ENCODE measurements around the gene PLEKHN1.

Gene PLEKHN1

DNA sequence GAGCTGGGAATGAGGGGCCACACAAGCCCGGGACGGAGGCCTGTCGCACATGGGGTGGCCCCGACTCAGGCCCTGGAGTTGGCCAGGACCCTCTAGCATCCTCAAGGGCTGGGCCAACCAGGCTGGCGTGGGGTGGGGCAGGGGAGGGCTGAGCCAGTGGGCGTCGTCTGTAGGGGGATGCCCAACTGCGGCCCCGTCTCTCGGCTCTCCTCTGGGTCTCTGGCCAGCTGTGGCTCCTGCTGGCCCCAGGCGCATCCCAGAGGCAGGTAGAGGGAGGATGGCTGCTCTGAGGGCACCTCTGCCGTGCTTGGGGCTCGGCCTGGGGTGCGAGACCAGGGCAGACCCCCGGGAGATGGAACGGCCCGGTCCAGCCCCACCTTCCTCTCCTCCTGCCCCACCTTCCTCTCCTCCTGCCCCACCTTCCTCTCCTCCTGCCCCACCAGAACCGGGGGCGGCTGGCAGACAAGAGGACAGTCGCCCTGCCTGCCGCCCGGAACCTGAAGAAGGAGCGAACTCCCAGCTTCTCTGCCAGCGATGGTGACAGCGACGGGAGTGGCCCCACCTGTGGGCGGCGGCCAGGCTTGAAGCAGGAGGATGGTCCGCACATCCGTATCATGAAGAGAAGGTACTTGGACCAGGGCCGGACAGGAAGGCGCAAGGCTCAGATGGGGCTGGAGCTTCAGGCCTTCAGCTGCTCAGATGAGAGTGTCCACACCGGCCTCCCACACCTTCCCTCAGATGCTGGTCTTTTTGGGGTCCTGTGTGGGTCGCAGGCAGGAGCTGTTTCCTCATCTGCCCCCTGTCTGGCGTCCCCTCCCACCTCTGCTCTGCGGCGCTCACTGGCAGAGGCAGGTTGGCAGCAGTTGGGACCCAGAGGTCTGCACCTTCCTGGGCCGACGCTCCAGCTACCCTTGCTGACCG is 36.3 kb upstream of the PLEKHN1 start:
- no peak for DNase-seq

DNA sequence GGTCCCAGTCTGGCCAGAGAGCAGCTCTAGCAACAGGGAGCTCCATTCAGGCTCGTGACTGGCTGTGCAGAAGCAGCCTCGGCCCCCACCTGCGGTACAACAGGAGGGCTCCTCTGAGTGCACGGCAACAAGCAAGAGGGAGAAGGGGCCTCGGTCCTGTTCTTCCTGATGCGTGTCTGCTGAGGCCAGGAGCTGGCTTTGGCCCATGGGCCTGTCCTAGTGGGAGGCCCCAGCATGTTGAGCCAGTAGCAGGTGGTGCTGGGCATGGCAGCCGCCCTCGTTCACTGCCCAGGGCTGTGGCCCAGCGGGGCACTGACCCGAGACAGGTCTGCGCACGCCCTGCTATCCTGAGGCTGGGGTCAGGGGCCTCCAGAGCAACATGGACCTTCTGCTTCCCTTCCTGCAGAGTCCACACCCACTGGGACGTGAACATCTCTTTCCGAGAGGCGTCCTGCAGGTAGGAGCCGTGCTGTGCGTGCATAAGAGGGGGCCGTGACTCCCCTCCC is 35.6 kb upstream of the PLEKHN1 start:
- no peak for DNase-seq

DNA sequence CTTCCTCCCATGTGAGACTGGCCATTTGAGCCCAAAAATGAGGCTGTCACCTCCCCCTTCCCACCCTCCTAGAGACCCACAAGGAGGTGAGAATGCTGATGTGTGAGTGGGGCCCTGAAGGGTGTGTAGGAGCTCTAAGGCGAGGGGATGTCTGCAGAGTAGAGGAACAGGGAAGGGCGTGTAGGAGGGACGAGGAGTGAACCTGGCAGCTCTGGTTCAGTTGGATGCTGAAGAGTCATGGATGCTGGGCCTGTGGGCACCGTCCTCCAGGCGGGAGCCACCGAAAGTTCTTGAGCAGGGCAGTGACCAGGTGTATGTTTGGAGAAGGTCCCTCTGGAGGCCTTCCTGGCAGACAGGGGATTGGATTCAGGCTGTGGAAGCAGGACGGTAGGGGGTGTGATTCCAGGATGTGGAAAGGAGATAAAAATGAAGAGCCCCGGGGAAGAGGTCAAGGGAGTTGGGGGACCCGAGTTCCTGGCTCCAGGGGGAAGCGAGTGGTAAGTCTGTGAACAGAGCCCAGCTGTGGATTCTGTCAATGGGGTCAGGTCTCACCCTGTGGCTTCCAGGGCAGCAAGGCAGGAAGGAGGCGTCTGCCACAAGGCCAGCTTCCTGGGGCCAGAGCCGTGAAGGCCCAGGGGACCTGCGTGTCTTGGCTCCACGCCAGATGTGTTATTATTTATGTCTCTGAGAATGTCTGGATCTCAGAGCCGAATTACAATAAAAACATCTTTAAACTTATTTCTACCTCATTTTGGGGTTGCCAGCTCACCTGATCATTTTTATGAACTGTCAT is 34.7 kb upstream of the PLEKHN1 start:
- no peak for DNase-seq

DNA sequence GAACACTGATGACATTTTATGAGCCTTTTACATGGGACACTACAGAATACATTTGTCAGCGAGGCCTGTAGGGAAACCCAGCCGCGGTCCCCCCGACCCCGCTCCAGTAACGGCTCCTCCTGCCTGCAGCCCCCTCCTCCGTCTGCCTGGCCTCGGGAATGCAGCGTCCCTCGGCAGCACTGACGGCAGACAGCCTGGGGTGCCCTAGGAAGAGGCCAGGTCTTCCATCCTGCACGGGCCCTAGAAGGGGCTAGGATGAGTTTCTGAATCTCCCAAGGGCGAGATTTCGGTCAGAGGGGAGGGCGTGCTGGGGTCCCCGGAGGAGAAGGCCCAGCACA is 34.1 kb upstream of the PLEKHN1 start:
- DNase-seq: no peak

DNA sequence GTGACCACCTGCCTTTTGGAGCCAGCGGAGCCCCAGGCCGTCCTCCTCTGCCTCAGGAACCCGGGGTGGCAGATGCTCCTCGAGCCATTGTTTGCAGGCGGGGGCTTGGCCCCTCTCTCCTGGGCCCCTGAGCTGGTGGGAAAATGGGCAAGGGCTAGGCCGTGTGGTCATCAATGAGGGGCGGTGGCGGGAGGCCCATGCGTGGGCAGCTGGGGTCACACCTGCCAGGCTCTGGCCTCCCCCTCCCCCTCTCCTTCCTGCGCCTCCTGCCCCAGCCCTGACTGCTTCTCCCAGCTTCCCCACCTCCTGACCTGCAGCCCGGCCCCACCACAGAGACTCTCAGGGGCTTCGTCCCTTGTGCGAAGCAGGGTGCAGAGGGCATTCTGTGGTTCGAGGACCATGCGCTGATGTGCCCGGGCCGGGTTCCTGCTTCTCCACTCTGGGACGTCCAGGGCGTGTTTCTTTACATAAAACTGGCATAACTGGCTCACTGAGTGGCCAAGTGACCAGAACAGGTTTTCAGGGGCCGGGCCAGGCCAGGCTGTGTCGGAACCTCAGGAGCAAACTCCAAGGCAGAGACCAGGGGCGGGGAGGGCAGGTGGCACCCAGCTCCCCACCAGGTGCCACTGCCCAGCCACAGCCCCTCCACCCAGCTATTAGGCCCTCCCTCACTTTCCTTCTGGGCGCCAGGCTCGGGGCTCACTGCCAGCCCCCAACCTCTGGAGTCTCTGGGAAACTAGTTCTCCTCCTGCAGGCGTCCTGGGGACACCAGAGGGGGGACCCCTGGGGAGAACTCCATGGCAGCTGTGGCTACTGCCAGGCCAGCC is 33.3 kb upstream of the PLEKHN1 start:
- no peak for DNase-seq

DNA sequence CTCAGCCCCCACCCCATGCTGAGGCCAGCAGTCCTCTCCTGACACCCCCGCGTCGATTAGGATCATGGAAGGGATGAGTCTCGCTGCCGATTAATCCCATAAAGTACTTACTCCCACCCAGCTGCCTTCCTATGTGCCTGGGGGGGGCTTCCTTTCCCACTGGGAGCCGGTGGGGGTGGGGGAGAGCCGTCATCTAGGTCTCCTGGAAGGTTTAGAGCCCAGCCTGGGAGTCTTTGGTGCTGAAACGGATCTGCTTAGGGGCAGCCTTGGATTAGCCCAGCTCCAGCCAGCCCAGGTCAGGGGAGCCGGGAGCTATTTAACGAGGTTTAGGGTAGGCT is 32.7 kb upstream of the PLEKHN1 start:
- DNase-seq: no peak

DNA sequence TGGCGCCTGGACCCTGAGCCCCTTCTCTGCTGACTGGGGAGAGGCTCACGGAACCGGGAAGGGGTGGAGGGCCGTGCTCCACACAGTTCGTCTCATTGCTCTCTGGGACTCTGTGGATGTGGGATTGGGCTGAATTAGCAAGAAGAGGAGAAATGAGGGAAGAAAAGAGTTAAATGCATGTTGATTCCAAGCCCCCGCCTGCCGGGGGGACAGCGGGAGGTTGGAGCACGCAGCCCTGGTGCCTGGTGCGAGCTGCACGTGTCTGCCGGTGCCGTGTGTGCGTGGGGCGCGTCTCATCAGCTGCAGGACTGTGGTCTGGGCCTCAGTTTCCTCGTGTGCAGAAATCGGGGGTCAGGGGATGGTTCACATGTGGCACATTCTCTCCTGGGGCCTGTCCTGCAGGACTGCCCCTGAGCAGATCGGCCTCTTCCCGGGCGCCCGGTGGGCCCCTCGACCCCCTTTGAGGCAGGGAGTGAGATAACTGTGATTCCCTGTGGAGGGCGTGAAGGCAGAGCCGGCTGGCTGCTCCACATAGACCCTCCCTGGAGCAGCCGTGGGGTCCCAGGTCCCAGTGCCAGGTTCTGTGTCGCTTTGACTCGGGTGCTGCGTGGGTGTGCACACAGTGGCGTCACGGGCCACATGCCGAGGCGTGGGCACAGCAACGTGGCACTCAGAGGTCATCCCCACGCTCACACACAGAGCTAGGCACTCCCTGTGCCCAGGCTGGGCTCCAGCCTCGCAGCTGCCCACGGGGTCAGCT is 31.1 kb upstream of the PLEKHN1 start:
- no peak for DNase-seq

DNA sequence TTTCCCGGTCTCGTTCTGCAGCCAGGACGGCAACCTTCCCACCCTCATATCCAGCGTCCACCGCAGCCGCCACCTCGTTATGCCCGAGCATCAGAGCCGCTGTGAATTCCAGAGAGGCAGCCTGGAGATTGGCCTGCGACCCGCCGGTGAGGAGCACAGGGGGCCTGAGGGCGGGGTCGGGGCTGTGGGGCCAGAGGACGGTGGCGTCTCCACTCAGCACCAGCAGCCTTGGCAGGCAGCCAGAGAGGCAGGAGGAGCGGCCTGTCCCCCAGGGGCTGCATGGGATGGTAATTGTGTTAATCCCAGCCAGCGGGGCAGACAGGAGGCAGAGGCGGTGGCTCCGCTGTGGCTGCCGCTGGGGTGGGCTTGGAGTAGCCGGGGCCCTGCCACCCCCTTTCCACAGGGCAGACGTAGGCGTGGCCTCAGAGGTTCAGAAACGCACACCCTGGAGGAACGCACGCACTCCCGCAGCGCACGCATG is 30.5 kb upstream of the PLEKHN1 start:
- DNase-seq: no peak

DNA sequence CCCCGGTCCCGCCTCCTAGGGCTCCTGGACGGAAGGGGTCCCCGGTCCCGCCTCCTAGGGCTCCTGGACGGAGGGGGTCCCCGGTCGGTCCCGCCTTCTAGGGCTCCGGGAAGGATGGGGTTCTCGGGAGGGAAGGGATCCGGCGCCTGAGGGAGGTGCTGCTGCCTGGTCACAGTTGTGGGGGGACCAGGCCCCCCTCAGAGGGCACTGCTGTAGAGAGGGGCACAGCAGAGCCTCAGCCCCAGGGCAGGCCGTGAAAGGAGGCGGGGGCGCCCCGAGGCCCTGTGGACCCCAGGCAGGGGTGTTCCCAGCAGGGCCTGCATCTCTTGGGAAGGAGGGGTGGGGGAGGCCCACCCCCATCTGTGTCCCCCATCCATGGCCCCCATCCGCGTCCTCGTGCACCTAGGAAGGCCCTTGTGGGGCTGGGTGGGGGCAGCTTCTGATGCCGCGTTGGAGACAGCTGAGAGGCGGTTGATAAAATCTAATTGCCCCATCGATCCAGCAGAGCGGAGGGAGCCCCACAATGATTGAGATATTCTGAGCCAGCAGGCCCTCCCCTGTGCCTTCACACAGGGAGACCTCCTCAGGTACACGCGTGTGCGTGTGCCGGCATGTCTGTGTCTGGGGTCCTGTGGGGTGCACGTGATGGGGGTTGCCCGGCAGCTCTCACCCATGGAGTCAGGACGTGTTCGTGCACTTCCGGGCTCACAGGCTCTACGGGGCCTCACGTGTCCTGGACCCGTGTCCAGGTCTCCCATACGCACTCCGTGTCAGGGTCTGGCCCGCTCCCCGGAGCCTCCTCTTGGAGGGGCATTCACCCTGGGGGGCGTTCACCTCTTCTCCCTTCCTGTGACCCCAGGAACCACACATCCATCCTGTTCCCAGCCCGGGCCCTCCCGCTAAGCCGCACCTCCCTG is 29.7 kb upstream of the PLEKHN1 start:
- no peak for DNase-seq

DNA sequence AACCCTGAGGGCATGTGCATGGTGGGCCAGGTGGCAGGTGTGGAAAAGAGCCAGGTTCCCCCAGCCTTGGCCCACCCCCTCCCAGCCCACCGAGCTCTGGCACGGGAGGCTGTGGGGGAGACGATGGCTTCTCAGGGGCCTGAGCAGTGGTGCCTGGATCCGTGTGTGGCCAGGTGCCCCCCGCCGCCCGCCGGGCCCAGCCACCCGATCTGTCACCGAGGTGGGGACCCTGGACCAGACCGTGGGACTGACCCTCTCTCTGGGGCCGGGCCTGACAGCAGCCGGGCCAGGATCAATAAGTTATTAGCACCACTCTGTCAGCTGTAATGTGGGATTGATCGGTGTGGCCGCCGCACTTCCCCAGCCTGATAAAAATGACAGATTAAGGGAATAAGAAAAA is 28.8 kb upstream of the PLEKHN1 start:
- no peak for DNase-seq

DNA sequence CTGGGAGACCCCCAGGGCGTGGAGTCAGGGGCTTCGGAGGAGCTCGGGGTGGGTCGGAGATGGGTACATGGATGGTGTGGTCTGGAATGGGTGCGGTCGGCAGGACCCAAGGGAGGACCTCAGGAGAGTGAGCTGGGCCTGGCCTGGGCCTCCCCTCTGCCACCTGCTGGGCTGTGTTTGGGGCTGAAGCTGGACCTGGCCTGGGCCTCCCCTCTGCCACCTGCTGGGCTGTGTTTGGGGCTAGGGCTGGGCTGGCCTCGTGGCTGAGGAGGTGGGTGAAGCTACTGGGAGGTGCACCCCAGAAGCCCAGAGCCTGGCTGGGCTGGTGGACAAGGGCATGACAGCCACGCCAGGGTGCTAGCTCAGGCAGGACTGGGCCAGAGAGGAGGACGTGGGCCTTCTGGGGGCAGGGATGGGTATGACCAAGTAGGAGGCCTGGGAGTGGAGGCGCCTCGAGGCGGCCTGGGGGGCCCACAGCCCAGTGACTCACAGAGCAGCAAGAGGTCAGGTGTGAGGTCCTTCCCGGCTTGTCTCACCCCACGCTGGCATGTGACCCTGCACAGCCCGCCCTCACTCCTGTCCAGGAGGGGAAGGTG is 28.1 kb upstream of the PLEKHN1 start:
- DNase-seq: no peak

DNA sequence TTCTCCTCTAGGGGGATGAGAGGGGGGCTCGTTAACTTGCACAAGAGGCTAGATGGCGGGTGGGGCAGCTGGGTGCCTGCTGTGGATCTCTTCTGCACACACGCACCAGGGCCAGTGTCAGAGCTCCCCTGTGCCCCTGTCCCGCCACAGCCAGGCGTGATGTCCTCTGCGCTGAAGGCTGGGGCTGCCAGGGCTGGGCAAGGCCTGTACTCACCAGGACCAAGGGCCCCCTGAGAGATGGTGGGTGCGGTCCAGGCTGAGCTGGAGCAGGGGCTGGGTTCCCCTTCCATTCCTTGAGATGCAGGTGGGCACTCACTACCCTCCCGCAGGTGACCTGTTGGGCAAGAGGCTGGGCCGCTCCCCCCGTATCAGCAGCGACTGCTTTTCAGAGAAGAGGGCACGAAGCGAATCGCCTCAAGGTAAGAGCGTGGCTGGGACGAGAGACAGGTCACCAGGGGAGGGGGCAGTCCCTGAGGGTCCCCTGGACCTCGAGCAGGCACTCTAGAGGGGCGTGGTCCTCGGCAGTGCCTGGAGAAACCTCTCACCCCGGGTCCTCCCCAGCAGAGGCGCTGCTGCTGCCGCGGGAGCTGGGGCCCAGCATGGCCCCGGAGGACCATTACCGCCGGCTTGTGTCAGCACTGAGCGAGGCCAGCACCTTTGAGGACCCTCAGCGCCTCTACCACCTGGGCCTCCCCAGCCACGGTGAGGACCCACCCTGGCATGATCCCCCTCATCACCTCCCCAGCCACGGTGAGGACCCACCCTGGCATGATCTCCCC is 27.4 kb upstream of the PLEKHN1 start:
- no peak for DNase-seq

DNA sequence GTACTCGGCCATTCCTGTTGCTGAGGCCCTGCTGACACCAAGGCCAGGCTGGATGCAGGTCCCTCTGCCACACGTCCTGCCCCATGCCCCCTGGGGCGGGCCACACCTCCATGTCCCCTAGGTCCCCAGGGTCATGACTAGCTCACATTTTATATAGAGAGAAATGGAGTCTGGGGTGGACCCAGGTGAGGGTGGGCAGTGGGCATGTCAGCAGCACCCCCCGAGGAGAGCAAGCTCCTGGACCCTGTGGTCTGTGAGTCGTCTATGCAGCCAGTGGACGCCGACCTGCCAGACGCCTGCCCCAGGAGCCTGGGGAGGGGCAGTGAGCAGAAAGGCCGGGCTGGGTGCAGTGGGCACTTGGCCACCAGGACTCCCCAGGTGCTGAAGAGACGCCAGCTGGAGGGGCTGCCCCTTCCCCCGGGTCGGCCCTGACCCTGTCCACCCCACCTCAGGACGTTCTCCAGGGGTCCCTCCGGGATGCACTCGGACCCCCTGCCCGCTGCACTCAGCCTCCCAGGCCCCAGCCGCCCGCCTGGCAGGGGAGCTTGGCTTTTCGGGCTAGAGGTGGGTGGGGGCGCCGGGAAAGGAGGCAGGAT is 26.7 kb upstream of the PLEKHN1 start:
- no peak for DNase-seq

DNA sequence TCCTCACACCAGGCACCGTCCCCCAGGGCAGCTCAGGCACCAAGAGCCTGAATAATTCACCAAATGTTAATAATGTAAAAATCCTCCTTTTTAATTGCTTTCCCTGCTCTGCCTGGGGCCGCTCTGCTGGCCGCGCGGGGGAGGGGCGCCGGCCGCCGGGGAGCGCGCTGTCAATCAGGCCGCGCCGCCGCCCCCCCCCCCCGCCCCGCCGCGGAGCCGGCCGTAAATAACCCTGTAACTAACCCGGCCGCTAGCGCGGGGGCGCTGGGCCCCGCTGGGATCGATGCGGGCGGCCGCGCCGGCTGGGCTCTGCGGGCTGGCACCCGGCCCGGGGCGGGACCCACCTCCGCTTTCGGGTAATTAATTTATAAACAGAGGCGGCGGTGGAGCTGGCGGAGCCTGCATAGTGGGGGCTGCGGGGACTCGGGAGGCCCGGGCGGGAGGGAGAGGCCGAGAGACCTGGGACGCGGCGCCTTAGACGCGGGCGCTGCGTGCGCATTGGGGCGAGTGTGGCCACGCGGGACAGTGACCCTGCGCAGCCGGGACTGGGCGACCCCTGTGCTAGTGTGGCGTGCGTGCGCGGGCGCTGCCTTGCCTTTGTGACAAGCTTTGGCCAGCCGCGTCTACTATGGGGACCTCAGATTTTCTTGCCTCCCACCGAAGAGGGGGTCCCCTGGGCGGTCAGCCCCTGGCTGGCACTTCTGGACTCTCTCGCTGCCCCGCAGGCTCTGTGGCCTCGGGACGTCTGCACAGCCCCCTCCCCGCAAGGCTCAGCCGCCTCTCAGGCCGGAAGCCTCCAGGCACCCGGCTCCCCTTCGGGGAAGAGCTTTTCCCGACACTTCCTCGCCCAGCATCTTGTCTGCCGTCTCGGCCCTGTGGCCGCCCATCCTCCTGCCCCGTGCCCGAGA is 25.9 kb upstream of the PLEKHN1 start:
- DNase-seq: no peak

DNA sequence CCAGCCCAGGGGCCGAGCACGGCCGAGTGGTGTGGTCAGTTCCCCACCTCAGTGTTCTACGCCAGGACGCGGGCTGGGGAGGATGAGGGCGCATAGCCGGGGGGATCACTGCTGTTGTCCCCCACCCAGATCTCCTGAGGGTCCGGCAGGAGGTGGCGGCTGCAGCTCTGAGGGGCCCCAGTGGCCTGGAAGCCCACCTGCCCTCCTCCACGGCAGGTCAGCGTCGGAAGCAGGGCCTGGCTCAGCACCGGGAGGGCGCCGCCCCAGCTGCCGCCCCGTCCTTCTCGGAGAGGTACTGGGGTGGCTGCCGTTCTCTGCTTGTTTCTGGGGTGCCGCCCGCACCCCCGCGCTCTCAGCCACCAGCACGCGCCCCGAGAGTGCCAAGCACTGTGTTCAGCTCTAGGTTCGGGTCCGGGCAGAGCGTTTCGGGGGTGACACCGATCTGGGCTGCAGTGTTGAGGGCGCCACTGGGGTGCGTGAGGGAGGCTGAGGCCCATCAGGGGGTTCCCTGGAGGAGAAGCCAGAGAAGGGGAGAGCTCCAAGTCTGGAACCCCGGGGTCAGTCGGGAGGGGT is 25.2 kb upstream of the PLEKHN1 start:
- no peak for DNase-seq

DNA sequence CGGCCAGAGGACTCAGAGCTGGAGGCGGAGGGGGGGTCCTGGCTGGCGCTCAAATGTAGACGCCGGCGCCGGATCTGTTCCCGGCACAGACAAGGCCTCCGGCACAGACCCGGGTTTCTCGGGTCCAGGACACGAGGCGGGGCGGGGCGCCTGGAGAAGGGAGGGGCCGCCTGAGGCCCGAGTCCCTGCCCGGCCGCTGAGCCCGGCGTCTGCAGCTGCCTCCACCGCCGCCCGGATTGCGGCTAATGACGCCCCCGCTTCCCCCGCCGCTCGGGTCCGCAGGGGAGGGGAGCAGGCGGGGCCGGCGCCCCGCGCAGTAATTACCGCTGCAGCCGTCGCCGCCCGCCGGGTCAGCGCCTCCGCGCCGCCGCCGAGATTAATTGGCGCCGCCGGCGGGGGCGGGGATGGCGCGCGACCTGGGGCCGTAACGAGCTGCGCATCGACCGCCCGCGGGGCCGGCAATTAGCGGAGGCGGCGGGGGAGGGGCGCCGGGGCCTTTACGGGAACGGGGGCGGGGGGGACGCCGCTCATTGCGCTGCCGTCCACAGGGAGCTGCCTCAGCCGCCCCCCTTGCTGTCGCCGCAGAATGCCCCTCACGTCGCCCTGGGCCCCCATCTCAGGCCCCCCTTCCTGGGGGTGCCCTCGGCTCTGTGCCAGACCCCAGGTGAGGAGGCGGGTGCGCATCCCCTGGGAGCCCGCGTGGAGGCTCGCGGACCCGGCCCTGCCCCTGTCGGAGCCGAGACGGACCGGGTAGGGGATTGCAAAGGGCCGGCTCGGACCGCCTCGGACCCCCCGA is 24.5 kb upstream of the PLEKHN1 start:
- DNase-seq: peak in 1 of 2 donors; percentile 46

DNA sequence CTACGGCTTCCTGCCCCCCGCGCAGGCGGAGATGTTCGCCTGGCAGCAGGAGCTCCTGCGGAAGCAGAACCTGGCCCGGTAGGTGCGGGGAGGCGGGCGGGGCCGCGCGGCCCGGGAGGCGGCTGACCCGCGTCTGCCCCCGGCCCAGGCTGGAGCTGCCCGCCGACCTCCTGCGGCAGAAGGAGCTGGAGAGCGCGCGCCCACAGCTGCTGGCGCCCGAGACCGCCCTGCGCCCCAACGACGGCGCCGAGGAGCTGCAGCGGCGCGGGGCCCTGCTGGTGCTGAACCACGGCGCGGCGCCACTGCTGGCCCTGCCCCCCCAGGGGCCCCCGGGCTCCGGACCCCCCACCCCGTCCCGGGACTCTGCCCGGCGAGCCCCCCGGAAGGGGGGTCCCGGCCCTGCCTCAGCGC is 23.9 kb upstream of the PLEKHN1 start:
- DNase-seq: no peak

Measured in stimulated activated CD4-positive, alpha-beta T cell treated with anti-CD3 and anti-CD28 coated beads, Interleukin-2, amount 100 ng/mL, for 24 hours (primary cell).